Esophagus squamous epithelium (tissue), 5 donors: Measurements from ENCODE around the gene DISP2. TPM values are rescaled to one million over a fixed set of nuclear protein-coding genes. Genes with fewer than 3 reads are reported as not detected.

Experiments
- DNase-seq: peaks from one replicate; lab custom pipeline; 2025; lab: John Stamatoyannopoulos, UW
- H3K27ac ChIP-seq, 4 donors: fragments of 200-600 bp; sonication (generic); one replicate each; pipeline ENCODE4 v1.5.1; 2016 to 2019; ENCODE audit warnings: mild to moderate bottlenecking in 1 of 4
- H3K27me3 ChIP-seq, 4 donors: fragments of 200-600 bp; sonication (generic); 1 replicate in 3 of 4; 2 replicates in 1 of 4; pipeline versions ENCODE4 v1.5.1 to v1.6.0; 2017 to 2021; ENCODE audit warnings: antibody characterized with exemption in 1 of 4
- H3K36me3 ChIP-seq, 3 donors: fragments of 200-600 bp; sonication (generic); one replicate each; pipeline ENCODE4 v1.5.1; 2016 to 2019
- H3K4me1 ChIP-seq, 3 donors: fragments of 200-600 bp; sonication (generic); one replicate each; pipeline ENCODE4 v1.5.1; 2017 to 2019
- H3K4me3 ChIP-seq, 4 donors: fragments of 200-600 bp; sonication (generic); 1 replicate in 3 of 4; 2 replicates in 1 of 4; pipeline ENCODE4 v1.5.1; 2016 to 2019; ENCODE audit warnings: mild to moderate bottlenecking in 2 of 4, moderate library complexity in 1 of 4
- H3K9me3 ChIP-seq, 3 donors: fragments of 200-600 bp; sonication (generic); one replicate each; pipeline ENCODE4 v1.5.1; 2016 to 2019
- POLR2A ChIP-seq, 4 donors: fragments of 450-650 bp; IDR thresholded peaks; one replicate each; pipeline ENCODE4 v1.6.1; 2017; ENCODE audit warnings: antibody characterized with exemption in 4 of 4, mild to moderate bottlenecking in 4 of 4, moderate library complexity in 3 of 4
- WGBS, 2 donors: methylation state at CpG; one replicate each; pipeline ENCODE4 v1.1.5; 2018; 5-methylcytosine and 5-hydroxymethylcytosine counted together
- intact Hi-C: fragments of 100-400 bp; cut with DNase I; formaldehyde crosslinking; loops from one replicate; pipeline ENCODE4 v1.15.0; 2022
- total RNA-seq, 4 donors: library from RNA; depleted of rRNA; stranded (reverse); fragments of >200 nt; gene quantifications; one replicate each; pipeline ENCODE4 v1.1.0, GENCODE V29; 2016
- TF ChIP-seq, protein P1 (sequence below), 6 experiments: fragments of 450-650 bp in 4 of 6; fragments of 200-600 bp in 2 of 6; sonication (generic) in 2 of 6; IDR thresholded peaks; one replicate each; pipeline ENCODE4 v1.5.1; 2016 to 2019; ENCODE audit warnings: antibody characterized with exemption in 6 of 6, mild to moderate bottlenecking in 4 of 6, moderate library complexity in 4 of 6
- donor health status: DM: yes; HTN: yes; CAD: no.

The DISP2 gene
- total RNA-seq, 4 donors from 2014 or later: under 0.01 TPM; not detected in 2

DNA sequence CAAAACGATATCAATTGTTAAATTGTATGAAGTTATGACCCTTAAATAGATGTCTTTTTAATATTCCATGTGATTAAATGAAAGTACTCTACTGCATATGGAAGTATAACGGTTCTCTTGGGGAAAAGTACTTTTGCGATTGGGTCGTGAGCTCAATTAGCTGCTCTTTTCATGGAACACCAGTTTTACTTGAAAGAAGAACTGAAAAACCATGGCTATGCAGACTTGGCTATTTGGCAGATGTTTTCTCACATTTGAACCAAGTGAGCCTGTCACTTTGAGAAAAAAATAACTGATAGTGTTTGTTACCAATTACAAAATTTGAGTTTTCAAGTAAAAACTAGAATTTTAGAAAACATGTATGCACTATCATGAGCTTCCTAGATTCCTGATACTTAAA is 40.4 kb upstream of the DISP2 start:
- TF ChIP-seq, protein P1, sequence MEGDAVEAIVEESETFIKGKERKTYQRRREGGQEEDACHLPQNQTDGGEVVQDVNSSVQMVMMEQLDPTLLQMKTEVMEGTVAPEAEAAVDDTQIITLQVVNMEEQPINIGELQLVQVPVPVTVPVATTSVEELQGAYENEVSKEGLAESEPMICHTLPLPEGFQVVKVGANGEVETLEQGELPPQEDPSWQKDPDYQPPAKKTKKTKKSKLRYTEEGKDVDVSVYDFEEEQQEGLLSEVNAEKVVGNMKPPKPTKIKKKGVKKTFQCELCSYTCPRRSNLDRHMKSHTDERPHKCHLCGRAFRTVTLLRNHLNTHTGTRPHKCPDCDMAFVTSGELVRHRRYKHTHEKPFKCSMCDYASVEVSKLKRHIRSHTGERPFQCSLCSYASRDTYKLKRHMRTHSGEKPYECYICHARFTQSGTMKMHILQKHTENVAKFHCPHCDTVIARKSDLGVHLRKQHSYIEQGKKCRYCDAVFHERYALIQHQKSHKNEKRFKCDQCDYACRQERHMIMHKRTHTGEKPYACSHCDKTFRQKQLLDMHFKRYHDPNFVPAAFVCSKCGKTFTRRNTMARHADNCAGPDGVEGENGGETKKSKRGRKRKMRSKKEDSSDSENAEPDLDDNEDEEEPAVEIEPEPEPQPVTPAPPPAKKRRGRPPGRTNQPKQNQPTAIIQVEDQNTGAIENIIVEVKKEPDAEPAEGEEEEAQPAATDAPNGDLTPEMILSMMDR (IDR thresholded peaks at IDR 0.05): no peak
- no peak for TF ChIP-seq POLR2A (IDR thresholded peaks at IDR 0.05)
- no peaks in the 10 kb centered on the region for H3K9me3 ChIP-seq
- no peak overlapping the region for H3K4me3 ChIP-seq
- peaks cover 8 to 17% (median 9%) of the 10 kb centered on the region in 3 donors for H3K4me1 ChIP-seq
- intact Hi-C loops: no loop called here
- WGBS, 2 donors: 70 to 84% methylated on average over 4 of the region's 4 CpGs
- H3K27me3 ChIP-seq: peaks cover 0 to 45% (median 0%) of the 10 kb centered on the region in 4 donors
- no peak for DNase-seq
- H3K27ac ChIP-seq: no peak overlapping the region
- H3K36me3 ChIP-seq: no peaks in the 10 kb centered on the region

DNA sequence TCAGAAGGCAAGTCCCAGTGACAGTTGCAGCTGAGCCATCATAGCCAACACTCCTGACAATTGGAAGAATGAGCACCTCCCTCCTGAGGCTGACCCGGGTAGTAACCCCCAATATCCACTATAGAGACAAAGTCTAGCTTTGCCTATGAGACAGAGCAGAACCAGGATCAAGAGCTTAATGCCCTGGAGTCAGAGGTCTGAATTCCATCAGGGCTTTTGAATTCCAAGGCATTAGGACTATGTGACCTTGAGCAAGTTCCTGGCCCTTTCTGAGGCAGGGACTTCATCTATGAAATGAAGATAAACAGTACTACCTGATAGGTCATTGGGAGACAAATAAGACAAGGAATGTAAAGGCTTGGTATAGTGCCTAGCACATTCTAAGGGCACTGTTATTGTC is 37.6 kb upstream of the DISP2 start:
- intact Hi-C loops: no loop called here
- 100% methylated on average over 1 of the region's 1 CpG; no CpG with 5 or more reads in 1 of the 2 donors for WGBS, 2 donors
- no peak overlapping the region for H3K27ac ChIP-seq
- DNase-seq: no peak
- no peak overlapping the region for H3K4me3 ChIP-seq
- no peaks in the 10 kb centered on the region for H3K36me3 ChIP-seq
- H3K4me1 ChIP-seq: peaks cover 18 to 27% (median 19%) of the 10 kb centered on the region in 3 donors
- H3K9me3 ChIP-seq: no peaks in the 10 kb centered on the region
- no peak for TF ChIP-seq POLR2A (IDR thresholded peaks at IDR 0.05)
- TF ChIP-seq, protein P1 (IDR thresholded peaks at IDR 0.05): no peak
- H3K27me3 ChIP-seq: peaks cover 0 to 40% (median 0%) of the 10 kb centered on the region in 4 donors

DNA sequence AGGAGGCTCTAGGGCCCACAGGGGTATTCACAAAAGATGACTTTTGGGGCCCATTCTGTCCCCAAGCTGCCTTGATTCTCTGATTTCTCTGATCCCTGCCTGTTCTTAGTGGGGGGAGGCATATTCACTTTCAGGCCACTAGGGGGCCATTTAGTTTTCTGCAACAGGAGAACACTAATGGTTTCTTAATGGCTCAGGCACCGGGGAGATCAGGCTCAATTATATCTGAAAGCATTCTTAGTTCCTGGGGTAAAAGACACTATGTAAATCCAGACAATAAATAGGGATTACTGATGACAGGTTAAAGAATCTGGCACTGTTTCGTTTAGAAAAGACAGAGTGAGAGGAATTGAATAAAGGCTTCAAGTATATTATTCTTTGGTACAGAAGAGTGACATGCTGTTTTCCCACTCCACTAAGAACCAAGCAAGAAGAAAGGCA is 37.1 kb upstream of the DISP2 start:
- H3K27ac ChIP-seq: peak overlapping the region in 1 of 4 donors; percentile 12
- H3K9me3 ChIP-seq: no peaks in the 10 kb centered on the region
- H3K4me3 ChIP-seq: no peak overlapping the region
- peaks cover 19 to 32% (median 23%) of the 10 kb centered on the region in 3 donors for H3K4me1 ChIP-seq
- no peaks in the 10 kb centered on the region for H3K36me3 ChIP-seq
- H3K27me3 ChIP-seq: peaks cover 0 to 34% (median 0%) of the 10 kb centered on the region in 4 donors
- 0 to 5% methylated on average over 2 of the region's 2 CpGs for WGBS, 2 donors
- intact Hi-C loops: no loop called here
- no peak for DNase-seq
- no peak for TF ChIP-seq POLR2A (IDR thresholded peaks at IDR 0.05)
- TF ChIP-seq, protein P1 (IDR thresholded peaks at IDR 0.05): peak; percentile 87 to 91 (median 87)

DNA sequence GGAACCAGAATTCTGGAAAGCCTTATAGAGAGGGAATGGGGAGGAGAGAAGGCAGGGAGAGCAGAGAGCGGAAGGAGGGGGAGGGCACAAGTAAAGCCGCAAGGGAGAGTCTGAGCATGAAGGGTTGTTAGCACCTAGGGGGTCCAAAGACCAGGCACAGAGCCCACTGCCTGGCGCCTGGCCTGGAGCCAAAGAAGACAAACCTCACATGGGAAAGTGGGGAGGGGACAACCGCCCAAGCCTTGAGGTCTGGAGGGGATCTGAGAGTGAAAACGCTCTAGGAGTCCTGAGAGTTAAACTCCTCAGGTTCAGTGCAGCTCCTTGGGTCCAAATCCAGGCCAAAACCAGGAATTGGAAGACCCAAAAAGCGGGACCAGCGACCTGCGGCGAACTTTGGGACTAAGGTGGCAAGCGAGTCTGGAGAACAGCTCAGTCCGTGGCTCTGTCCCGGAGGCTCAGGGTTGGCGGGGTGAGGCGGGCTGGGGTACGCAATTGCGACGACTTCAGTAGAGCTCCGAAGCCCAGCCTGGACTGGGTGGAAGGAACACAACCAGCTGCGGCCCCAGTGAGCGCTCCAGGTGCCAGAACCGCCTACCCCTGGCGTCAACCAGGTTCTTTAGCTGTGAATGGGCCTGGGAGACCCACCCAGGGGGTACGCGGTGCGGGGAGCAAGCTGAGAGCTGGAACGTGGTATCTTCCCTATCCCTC is 35.3 kb upstream of the DISP2 start:
- TF ChIP-seq, protein P1 (IDR thresholded peaks at IDR 0.05): no peak
- Histone ChIP-seq H3K4me3 (peak overlapping the region; percentile 63 to 86 (median 77)), H3K36me3 (peaks cover 0 to 8% (median 0%) of the 10 kb centered on the region in 3 donors), H3K27ac (peak overlapping the region; percentile 68 to 91 (median 79)), H3K9me3 (no peaks in the 10 kb centered on the region), H3K27me3 (peaks cover 0 to 17% (median 0%) of the 10 kb centered on the region in 4 donors), H3K4me1 (peaks cover 19 to 50% (median 24%) of the 10 kb centered on the region in 3 donors)
- DNase-seq: no peak
- WGBS, 2 donors: 46 to 71% methylated on average over 8 to 15 of the region's 26 CpGs
- intact Hi-C loops: no loop called here
